Neural progenitor cell (in vitro differentiated cells): Measurements from ENCODE around the gene TOMM7. TPM values are rescaled to one million over a fixed set of nuclear protein-coding genes. Genes with fewer than 3 reads are reported as not detected.
A peak's percentile ranks its signal among the peaks of the same experiment; 100 is the strongest.

Experiments used
- DNase-seq: peaks from one replicate; pipeline ENCODE4 v3.0.0-alpha.2; 2016; ENCODE audit warnings: low spot score
- H2AFZ ChIP-seq: fragments of 200-600 bp; sonication (generic); replicated peaks from 2 replicates; pipeline ENCODE4 v1.6.1; 2016; ENCODE audit warnings: antibody characterized with exemption
- H3F3A ChIP-seq: fragments of 200-600 bp; sonication (generic); 2 replicates; pipeline ENCODE4 v1.6.1; 2016; ENCODE audit warnings: antibody characterized with exemption, low read depth
- H3K27ac ChIP-seq: fragments of 200-600 bp; sonication (generic); 2 replicates; pipeline ENCODE4 v1.5.1; 2016; ENCODE audit warnings: mild to moderate bottlenecking
- H3K27me3 ChIP-seq: fragments of 200-600 bp; sonication (generic); 2 replicates; pipeline ENCODE4 v1.6.1; 2016; ENCODE audit warnings: mild to moderate bottlenecking, moderate library complexity
- H3K36me3 ChIP-seq: fragments of 200-600 bp; sonication (generic); 2 replicates; pipeline ENCODE4 v1.5.1; 2016
- H3K4me1 ChIP-seq: fragments of 200-600 bp; sonication (generic); 2 replicates; pipeline ENCODE4 v1.6.1; 2016; ENCODE audit warnings: mixed run types
- H3K4me2 ChIP-seq: fragments of 200-600 bp; sonication (generic); 2 replicates; pipeline ENCODE4 v1.6.1; 2016
- H3K4me3 ChIP-seq: fragments of 200-600 bp; sonication (generic); 2 replicates; pipeline ENCODE4 v1.5.1; 2016
- H3K79me2 ChIP-seq: fragments of 200-600 bp; sonication (generic); 2 replicates; pipeline ENCODE4 v1.6.1; 2016; ENCODE audit warnings: low read depth
- H3K9ac ChIP-seq: fragments of 200-600 bp; sonication (generic); 2 replicates; pipeline ENCODE4 v1.6.1; 2016
- H3K9me3 ChIP-seq: fragments of 200-600 bp; sonication (generic); 2 replicates; pipeline ENCODE4 v1.5.1; 2016; ENCODE audit warnings: low read depth
- H4K20me1 ChIP-seq: fragments of 200-600 bp; sonication (generic); 2 replicates; pipeline ENCODE4 v1.6.1; 2016; ENCODE audit warnings: low read depth
- H3K27ac Mint-ChIP-seq: 3 replicates; pipeline ENCODE4 v1.8.0; 2021; ENCODE audit warnings: mixed read lengths
- H3K27me3 Mint-ChIP-seq: 2 replicates; pipeline ENCODE4 v1.8.0; 2022; ENCODE audit warnings: low read depth, mild to moderate bottlenecking, inconsistent platforms, moderate library complexity, mixed read lengths; ENCODE audit not compliant: insufficient read depth
- H3K36me3 Mint-ChIP-seq: 3 replicates; pipeline ENCODE4 v1.8.0; 2021; ENCODE audit warnings: mixed read lengths
- H3K4me1 Mint-ChIP-seq: 3 replicates; pipeline ENCODE4 v1.8.0; 2021; ENCODE audit warnings: mixed read lengths
- H3K4me3 Mint-ChIP-seq: 3 replicates; pipeline ENCODE4 v1.8.0; 2021; ENCODE audit warnings: mild to moderate bottlenecking, moderate library complexity, mixed read lengths
- H3K9me3 Mint-ChIP-seq: 3 replicates; pipeline ENCODE4 v1.8.0; 2020; ENCODE audit warnings: mixed read lengths
- CTCF ChIP-seq: fragments of 200-600 bp; sonication (generic); IDR thresholded peaks from 2 replicates; pipeline ENCODE4 v1.5.1; 2017; ENCODE audit warnings: antibody characterized with exemption, mild to moderate bottlenecking
- EZH2 ChIP-seq: fragments of 200-600 bp; sonication (generic); IDR thresholded peaks from 2 replicates; pipeline ENCODE4 v1.6.1; 2017; ENCODE audit warnings: antibody characterized with exemption, mild to moderate bottlenecking, moderate library complexity
- EZH2phosphoT487 ChIP-seq: fragments of 200-600 bp; sonication (generic); IDR thresholded peaks from 2 replicates; pipeline ENCODE4 v1.6.1; 2017; ENCODE audit warnings: antibody characterized with exemption
- total RNA-seq: library from RNA; depleted of rRNA; stranded (reverse); fragments of >200 nt; gene quantifications from 2 replicates; pipeline ENCODE4 v1.2.3, GENCODE V29; 2015; ENCODE audit warnings: low replicate concordance

TOMM7 gene
- total RNA-seq, 1 donor from 2014 or later, result 89.9 TPM

GRCh38 chr7:22814261-22815208, 8.1 kb downstream of the TOMM7 start:
- H3K27me3 ChIP-seq, result no peaks in the 10 kb centered on the region
- no peak overlapping the region for H2AFZ ChIP-seq
- H3K27ac Mint-ChIP-seq, result no peak overlapping the region
- no peak for DNase-seq
- H3K36me3 Mint-ChIP-seq, result peaks cover 24% of the 10 kb centered on the region
- no peak overlapping the region for H3K4me2 ChIP-seq
- H4K20me1 ChIP-seq, result peaks cover 4% of the 10 kb centered on the region
- TF ChIP-seq CTCF (no peak), EZH2phosphoT487 (no peak), EZH2 (no peak)
- no peak overlapping the region for H3K4me3 Mint-ChIP-seq
- H3K9me3 Mint-ChIP-seq, result no peaks in the 10 kb centered on the region
- no peak overlapping the region for H3K27ac ChIP-seq
- H3K9me3 ChIP-seq, result no peaks in the 10 kb centered on the region
- H3K4me1 ChIP-seq, result peaks cover 6% of the 10 kb centered on the region
- H3K4me1 Mint-ChIP-seq, result peaks cover 29% of the 10 kb centered on the region
- H3K36me3 ChIP-seq, result peaks cover 15% of the 10 kb centered on the region
- H3F3A ChIP-seq, result peaks cover 4% of the 10 kb centered on the region
- H3K4me3 ChIP-seq, result no peak overlapping the region
- H3K79me2 ChIP-seq, result peaks cover 24% of the 10 kb centered on the region
- no peak overlapping the region for H3K9ac ChIP-seq
- no peaks in the 10 kb centered on the region for H3K27me3 Mint-ChIP-seq

- Mint-ChIP-seq H3K4me3 (no peak overlapping the region), H3K36me3 (peaks cover 23% of the 10 kb centered on the region), H3K27me3 (no peaks in the 10 kb centered on the region), H3K4me1 (peaks cover 32% of the 10 kb centered on the region), H3K9me3 (no peaks in the 10 kb centered on the region), H3K27ac (peak overlapping the region; percentile 97)
- no peak overlapping the region for H3K9ac ChIP-seq
- DNase-seq, result no peak
- no peaks in the 10 kb centered on the region for H3K27me3 ChIP-seq
- TF ChIP-seq EZH2 (no peak), EZH2phosphoT487 (no peak), CTCF (no peak)
- peaks cover 2% of the 10 kb centered on the region for H3K79me2 ChIP-seq
- no peak overlapping the region for H2AFZ ChIP-seq
- H3K4me3 ChIP-seq, result no peak overlapping the region
- no peaks in the 10 kb centered on the region for H3K9me3 ChIP-seq
- peaks cover 15% of the 10 kb centered on the region for H3K36me3 ChIP-seq
- H3K4me2 ChIP-seq, result no peak overlapping the region
- peaks cover 6% of the 10 kb centered on the region for H3K4me1 ChIP-seq
- H4K20me1 ChIP-seq, result no peaks in the 10 kb centered on the region
- H3K27ac ChIP-seq, result peak overlapping the region; percentile 28
- peaks cover 4% of the 10 kb centered on the region for H3F3A ChIP-seq
Observed at GRCh38 chr7:22812353-22812752, 10.3 kb downstream of the TOMM7 start.

GRCh38 chr7:22811746-22812280, 10.8 kb downstream of the TOMM7 start:
- no peak overlapping the region for H3K27ac ChIP-seq
- H3K4me1 ChIP-seq, result peaks cover 6% of the 10 kb centered on the region
- no peaks in the 10 kb centered on the region for H3K27me3 ChIP-seq
- H3K4me3 Mint-ChIP-seq, result no peak overlapping the region
- peaks cover 15% of the 10 kb centered on the region for H3K36me3 ChIP-seq
- H3K9me3 ChIP-seq, result no peaks in the 10 kb centered on the region
- H3K79me2 ChIP-seq, result no peaks in the 10 kb centered on the region
- TF ChIP-seq EZH2phosphoT487, result no peak
- TF ChIP-seq EZH2, result no peak
- TF ChIP-seq CTCF, result no peak
- H3K4me1 Mint-ChIP-seq, result peaks cover 32% of the 10 kb centered on the region
- H3K9ac ChIP-seq, result no peak overlapping the region
- DNase-seq, result no peak
- peaks cover 23% of the 10 kb centered on the region for H3K36me3 Mint-ChIP-seq
- H3K27me3 Mint-ChIP-seq, result no peaks in the 10 kb centered on the region
- H4K20me1 ChIP-seq, result no peaks in the 10 kb centered on the region
- H3K4me2 ChIP-seq, result no peak overlapping the region
- H3F3A ChIP-seq, result peaks cover 4% of the 10 kb centered on the region
- no peak overlapping the region for H3K4me3 ChIP-seq
- no peak overlapping the region for H2AFZ ChIP-seq
- H3K9me3 Mint-ChIP-seq, result no peaks in the 10 kb centered on the region
- H3K27ac Mint-ChIP-seq, result peak overlapping the region; percentile 97
